Effector CD8-positive, alpha-beta T cell (primary cell): ENCODE measurements around the gene GMFB.
"Not testable (repeated sequence)": the region's sequence is repeated elsewhere in the genome, so short reads cannot be mapped to it uniquely, and the experiment has no call there.

ENCODE experiments used
- DNase-seq: peaks from one replicate; lab custom pipeline; 2025; lab: John Stamatoyannopoulos, UW

GMFB gene

DNA sequence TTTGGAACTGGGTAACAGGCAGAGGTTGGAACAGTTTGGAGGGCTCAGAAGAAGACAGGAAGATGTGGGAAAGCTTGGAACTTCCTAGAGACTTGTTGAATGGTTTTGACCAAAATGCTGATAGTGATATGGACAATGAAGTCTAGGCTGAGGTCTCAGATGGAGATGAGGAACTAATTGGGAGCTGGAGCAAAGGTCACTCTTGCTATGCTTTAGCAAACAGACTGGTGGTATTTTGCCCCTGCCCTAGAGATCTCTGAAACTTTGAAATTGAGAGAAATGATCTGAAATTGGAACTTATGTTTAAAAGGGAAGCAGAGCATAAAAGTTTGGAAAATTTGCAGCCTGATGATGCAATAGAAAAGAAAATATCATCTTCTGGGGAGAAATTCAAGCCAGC is 30.2 kb downstream of the GMFB start:
- not testable (repeated sequence) for DNase-seq

DNA sequence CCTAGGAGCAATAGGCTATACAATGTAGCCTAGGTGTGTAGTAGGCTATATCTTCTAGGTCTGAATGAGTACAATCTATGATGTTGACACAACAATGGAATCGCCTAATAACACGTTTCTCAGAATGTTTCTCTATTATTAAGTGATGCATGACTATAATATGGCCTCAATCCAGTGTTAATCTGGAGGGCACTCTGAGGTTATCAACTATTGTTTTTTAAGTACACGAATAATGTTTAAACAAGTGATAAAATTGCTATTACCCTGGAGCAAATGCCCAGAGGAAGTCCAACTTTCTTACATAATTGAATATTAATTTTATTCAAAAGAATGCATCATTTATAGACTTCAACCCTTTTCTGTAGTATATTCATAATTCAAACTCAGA is 31.2 kb downstream of the GMFB start:
- no peak for DNase-seq

DNA sequence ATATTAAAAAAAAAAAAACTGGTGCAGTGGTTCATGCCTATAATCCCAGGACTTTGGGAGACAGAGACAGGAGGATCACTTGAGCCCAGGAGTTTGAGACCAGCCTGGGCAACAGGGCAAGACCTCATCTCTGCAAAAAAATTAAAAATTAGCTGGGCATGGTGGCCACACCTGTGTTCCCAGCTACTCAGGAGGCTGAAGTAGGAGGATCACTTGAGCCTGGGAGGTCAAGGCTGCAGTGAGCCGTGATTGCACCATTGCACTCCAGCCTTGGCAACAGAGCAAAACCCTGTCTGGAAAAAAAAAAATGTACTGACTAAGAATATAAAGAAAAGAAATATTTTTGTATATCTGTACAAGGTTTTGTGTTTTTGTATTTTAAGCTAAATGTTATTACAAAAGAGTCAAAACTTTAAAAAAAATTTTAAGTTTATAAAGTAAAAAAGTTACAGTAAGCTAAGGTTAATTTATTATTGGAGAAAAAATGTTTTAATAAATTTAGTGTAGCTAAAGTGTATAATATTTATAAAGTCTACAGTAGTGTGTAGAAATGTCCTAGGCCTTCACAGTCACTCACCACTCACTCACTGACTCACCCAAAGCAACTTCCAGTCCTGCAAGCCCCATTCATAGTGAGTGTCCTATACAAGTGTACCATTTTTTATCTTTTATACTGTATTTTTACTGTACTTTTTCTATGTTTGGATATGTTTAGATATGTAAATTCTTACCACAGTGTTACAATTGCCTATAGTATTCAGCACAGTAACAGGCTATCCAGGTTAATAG is 31.8 kb downstream of the GMFB start:
- not testable (repeated sequence) for DNase-seq

GRCh38 chr14:54455363-54455762 is 33.4 kb downstream of the GMFB start:
- no peak for DNase-seq

DNA sequence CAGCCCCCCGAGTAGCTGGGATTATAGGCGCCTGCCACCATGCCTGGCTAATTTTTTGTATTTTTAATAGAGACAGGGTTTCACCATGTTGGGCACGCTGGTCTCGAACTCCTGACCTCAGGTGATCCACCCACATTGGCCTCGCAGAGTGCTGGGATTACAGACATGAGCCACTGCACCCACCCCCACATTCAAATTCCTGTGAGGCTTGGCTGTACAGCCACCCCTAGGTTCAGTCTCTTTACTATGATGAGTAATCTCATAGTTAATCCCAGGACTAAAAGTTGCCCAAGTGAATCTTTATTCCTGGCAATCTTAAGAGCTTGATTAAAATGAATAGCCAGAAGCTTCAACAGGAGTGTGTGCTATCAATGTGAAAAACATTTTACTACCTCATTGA is 34.8 kb downstream of the GMFB start:
- DNase-seq: not testable (repeated sequence)

DNA sequence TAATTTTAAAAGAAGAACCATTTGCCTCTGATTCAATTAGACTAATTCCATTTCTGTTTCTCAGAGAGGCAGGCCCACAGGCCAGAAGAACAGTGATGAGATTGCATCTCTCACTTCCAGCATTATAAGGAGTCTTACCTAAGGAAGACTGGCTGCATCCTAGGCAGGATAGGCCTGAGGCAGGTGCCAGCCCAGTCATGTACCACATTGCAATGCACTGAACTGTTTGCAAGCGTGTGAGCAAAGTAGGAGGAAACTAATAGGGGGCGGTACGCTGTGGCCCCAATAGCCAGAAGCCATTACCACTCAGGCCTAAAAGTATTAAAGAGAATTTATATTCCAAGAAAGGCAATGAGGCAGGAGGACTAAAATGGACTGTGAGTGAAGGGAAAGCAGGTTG is 35.5 kb downstream of the GMFB start:
- DNase-seq: no peak

DNA sequence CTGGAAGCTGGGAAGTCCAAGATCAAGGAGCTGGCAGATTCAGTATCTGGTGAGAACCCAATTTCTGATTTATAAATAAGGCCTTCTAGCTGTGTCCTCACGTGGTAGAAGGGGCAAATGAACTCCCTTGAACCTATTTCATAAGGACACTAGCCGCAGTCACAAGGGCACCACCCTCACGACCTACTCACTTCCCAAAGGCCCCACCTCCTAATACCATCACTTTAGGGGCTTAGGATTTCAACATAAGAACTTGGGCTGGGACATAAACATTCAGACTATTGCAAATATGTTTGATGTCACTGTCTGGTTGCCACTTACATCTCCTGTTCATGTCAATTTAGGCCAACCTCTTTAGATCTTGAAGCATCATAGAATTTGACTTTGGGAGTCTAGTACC is 36.8 kb downstream of the GMFB start:
- no peak for DNase-seq

GRCh38 chr14:54451121-54451601 is 37.6 kb downstream of the GMFB start:
- DNase-seq: no peak

GRCh38 chr14:54450535-54450934 is 38.2 kb downstream of the GMFB start:
- DNase-seq: no peak

DNA sequence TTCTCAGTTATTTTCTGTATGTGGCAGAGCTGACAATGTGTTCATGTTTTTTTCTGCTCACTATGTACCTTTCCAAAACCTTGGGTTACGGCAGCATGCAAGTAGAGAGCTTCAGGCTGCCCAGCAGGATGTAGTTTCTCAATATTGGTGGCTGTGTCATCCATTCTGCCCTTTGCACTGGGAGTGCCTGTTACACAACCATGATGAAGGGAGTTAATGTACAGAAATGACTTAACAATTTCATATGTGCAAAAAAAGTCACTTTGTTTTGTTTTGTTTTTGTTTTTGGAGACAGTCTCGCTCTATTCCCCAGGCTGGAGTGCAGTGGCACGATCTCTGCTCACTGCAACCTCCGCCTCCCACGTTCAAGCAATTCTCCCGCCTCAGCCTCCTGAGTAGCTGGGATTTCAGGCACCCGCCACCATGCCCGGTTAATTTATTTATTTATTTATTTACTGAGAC is 41.5 kb downstream of the GMFB start:
- no peak for DNase-seq

DNA sequence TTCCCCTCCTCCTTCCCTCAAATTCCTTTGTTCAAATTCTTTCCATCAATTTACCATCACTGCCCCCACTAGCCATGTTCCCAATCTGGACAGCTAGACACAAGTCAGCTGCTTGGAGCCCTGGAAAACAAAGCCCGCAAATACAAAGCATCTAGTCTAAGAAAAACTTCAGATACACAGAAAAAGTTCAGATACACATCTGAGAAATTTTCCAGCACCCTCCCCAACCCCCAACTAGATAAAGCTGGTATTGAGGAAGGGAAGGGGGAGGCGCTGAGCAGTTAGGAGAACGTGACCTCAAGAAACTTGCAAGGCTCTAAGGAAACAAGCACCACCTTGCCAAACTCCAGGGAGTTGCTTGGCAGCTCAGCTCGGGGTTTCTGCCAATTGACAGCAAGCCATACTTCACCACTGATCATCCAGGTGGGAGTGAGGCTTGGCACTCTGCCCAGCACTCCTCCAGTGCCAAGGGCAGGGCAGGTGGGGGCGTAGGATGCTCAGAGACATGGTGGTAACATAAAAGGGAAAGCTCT is 42.6 kb downstream of the GMFB start:
- no peak for DNase-seq

DNA sequence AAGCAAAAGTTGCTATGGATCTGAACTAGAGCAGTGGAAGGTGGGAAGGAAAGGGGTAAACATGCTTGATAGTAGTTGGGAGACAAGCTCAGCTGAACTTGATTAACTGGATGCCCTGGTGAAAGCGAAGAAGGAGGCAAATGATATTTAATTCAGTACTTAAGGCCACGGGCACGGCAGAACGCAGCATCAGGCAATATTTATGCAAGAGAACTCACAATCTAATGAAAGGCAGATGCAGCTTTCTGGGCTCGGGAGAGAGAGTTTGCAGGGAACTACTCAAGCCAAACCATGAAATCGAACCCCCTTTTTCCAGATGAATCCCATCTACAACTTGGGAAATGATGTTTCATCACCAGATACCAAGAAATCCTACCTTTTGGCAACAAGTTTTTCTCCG is 44.1 kb downstream of the GMFB start:
- no peak for DNase-seq

- no peak for DNase-seq
These were observed 44.8 kb downstream of the GMFB start for GRCh38 chr14:54443981-54444380.

- DNase-seq: not testable (repeated sequence)
These were observed 45.8 kb downstream of the GMFB start for GRCh38 chr14:54442961-54443360.

- DNase-seq: peak; percentile 85
These were observed 47.6 kb downstream of the GMFB start, which contains the start of gene CNIH1 for GRCh38 chr14:54440873-54441868. TSS of gene CNIH1 (minus strand) at chr14:54441374. CDS start at chr14:54441327, 47 bp downstream.

DNA sequence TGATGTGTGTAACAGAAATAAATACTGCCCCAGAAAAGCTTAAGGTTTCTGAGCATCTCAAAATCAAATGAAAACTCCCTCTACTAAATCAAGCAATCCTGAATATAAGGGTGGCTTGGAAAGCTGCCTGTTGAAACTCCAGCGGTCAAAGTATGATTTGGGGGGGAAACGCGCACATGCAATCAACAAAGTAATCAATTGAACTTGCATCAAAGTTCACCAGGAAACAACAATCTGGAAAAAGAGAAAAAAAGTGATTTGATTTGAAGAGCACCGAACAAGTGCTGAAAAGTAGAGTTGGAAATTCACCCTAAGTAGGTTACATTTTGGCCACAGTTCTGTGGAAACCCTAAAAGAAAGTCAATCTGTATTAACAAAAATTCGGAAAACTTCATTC is 48.3 kb downstream of the GMFB start:
- DNase-seq: no peak

GRCh38 chr14:54440037-54440436 is 48.7 kb downstream of the GMFB start:
- no peak for DNase-seq

DNA sequence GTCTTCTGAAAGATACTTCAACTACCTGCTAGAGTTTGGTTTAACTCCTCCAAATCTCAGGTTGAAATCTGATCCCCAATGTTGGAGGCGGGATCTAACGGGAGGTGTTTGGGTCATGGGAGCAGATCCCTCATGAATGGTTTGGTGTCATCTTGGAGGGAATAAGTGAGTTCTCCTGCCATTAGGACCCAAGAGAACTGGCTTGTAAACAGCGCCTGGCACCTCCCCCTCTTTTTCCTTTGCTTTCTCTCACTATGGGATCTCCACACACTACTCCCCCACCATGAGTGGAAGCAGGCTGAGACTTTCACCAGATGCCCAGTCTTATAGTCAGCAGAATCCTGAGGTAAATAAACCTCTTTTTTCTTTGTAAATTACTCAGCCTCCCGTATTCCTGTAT is 50.1 kb downstream of the GMFB start:
- DNase-seq: no peak

DNA sequence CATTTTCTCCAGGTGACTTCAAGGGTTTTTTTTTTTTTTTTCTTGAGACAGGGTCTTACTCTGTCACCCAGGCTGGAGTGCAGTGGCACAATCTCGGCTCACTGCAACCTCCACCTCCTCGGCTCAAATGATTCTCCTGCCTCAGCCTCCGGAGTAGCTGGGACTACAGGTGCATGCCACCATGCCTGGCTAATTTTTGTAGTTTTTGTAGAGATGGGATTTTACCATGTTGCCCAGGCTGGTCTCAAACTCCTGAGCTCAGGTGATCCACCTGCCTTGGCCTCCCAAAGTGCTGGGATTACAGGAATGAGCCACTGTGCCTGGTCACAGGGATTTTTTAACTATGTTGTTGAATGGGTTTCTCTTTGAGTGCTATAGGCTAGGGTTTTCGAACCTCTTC is 50.8 kb downstream of the GMFB start:
- not testable (repeated sequence) for DNase-seq

- DNase-seq: no peak
These were observed 53.2 kb downstream of the GMFB start for GRCh38 chr14:54435500-54435981.

GRCh38 chr14:54428527-54428926 is 60.3 kb downstream of the GMFB start:
- DNase-seq: no peak

- no peak for DNase-seq
These were observed 60.9 kb downstream of the GMFB start for GRCh38 chr14:54427871-54428270.
